Measurements from ENCODE around the gene MYO3B.

MYO3B gene

DNA sequence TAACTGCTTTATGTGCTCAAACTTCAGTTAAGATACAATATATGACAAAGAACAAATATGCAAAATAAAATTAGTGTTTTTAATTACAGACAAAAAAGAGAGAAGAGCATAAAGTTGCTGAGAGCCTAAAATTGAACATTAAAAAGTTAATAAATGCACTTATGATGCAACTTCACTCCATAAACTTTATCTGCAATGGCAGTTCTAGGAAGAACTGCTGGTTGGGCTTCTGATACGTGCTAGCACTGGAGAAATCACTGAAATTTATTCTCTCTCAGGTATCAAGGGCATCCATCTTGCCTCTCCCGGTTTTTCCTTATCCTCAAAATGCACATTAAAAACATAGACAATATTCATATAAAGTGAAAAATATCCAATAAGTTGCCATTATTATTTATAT is 35.7 kb downstream of the MYO3B start:
- DNase-seq: no peak

- DNase-seq: peak; percentile 16
Measured at GRCh38 chr2:170214309-170214948, 36.5 kb downstream of the MYO3B start.

GRCh38 chr2:170215021-170215420 is 37.1 kb downstream of the MYO3B start:
- no peak for DNase-seq

DNA sequence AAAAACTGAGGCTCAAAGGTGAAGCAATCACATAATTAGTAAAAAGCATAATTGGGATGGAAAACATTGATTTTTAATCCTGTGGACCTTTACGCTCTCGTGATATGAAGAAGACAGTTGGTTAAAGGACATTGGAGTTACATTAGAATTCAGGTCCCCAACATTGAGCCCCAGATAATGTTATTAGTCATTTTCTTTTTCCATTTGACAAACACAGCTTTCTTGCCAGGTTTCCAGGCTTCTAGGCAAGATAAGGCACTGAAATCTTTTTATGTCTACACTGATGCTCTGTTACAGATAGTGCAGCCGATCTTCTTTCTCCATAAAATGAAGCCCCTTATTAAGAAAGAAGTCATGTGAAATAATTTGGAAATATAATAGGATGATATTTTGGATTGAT is 38.5 kb downstream of the MYO3B start:
- no peak for DNase-seq

DNA sequence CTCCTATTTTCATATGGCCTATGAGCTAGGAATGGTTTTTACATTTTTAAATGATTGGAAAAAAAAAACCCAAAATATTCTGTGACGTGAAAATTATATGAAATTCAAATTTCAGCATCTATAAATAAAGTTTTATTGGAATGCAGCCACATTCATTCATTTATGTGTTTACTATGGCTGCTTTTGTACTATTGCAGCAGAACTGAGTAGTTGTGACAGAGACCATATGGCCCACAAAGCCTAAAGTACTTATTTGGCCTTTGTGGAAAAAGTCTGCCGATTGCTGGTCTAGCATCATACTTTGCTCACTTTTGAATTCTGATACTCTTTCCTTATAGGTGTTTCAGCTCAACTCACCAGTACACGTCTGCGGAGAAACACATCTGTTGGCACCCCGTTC is 39.0 kb downstream of the MYO3B start:
- DNase-seq: no peak

DNA sequence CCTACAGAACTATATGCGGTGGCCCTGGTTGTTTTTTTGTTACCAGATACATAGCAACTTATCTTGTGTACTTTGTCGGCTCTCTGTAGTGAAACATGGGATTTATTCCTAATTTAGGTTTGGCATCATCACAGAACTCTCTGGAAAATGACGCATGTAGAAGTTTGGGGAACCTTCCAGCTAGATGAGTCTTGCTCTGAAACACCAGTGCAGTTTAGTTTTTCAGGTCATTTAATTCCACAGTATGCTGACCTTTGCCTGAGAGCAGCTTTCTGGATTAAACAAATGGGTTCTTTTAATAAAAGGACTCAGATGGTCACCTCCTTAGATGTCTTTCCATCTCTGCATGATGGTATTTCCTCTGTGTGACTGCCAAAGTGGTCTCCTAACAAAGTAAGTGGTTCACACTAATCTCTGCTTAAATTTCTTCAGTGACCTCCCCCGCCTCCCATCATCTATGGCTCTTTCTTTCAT is 39.9 kb downstream of the MYO3B start:
- DNase-seq: peak; percentile 54

DNA sequence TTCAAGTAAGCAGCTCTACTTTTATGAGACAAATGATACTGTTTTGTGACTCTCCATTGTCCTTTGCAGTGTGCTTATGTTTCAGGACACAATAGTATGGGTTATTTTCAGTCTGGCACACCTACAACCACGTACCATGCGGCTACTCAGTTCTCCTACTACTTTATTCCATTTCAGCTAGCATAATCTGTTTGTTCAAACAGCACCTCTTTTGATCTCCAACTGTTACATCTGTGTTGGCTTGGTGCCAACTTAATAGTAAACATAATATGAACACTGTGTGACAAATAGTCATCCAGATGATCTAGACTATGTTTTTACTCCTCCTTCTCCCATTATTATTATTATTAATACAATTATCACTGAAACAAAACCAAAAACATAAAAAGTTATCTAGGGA is 40.5 kb downstream of the MYO3B start:
- peak; percentile 52 for DNase-seq

GRCh38 chr2:170218931-170219330 is 41.0 kb downstream of the MYO3B start:
- peak; percentile 85 for DNase-seq

DNA sequence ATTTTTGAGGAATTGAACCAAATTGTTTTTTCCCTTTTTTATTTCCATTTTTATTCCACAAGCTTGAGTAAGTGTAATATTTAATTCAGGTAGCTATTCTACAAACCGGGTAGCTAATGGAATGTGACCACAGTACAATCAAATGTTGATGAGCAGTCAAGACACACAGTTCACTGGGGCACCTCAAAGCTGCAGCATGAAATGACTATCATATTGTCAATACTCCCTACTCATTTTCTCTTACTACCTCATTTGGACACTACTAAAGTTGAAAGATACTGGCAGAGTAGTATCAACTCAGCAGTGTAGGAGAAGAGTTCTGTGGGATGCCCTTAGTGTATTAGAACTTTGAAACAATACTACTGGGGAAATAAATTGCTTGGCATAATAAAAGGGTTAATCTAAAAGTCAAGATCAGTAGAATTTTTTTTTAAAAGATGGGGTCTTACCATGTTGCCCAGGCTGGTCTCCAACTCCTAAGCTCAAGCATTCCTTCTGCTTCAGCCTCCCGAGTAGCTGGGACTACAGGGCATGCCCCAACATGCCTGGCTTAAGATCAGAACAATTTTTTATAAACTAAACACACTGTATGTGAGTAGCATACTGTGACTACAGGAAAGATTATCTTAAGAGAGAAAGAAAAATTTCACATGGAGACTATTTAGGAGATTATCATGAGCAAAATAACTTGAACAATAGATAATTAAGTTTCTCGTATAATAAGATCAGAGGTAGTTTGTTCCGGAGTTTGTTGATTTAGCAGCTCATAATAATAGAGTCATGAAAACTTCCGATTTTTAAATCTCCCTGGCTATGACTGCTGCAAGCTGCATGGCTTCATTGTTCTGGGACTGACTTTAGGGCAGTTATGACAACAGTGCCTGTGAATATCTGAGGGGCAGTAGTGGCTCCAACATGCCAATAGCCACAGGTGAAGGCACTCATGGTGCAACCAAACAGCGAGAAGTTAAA is 43.7 kb downstream of the MYO3B start:
- peak; percentile 15 for DNase-seq

GRCh38 chr2:170222298-170222697 is 44.4 kb downstream of the MYO3B start:
- DNase-seq: no peak

GRCh38 chr2:170222842-170223241 is 44.9 kb downstream of the MYO3B start:
- no peak for DNase-seq

- peak; percentile 22 for DNase-seq
Measured at GRCh38 chr2:170224692-170225294, 46.8 kb downstream of the MYO3B start.

GRCh38 chr2:170226216-170226615 is 48.3 kb downstream of the MYO3B start:
- DNase-seq: no peak

GRCh38 chr2:170227507-170227947 is 49.6 kb downstream of the MYO3B start:
- DNase-seq: no peak

GRCh38 chr2:170227951-170228350 is 50.0 kb downstream of the MYO3B start:
- DNase-seq: no peak

DNA sequence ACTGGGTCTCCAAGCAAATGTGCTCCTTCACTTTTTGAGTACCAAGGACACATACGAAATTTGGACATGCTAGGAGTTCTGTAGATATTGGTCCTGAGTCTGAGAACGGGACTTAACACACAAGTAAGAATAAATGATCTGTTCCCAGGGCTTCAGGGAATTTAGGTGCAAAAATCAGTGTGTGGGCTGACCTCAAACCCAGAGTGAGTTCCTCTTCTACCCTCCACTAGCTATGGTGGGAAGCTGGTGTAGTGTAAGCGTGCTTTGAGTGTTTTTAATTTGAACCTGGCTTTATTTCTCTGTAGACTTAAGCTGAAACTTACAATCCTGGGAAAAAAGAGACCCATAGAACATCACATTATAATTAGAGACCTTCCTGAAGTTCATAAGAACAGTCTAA is 50.5 kb downstream of the MYO3B start:
- no peak for DNase-seq

DNA sequence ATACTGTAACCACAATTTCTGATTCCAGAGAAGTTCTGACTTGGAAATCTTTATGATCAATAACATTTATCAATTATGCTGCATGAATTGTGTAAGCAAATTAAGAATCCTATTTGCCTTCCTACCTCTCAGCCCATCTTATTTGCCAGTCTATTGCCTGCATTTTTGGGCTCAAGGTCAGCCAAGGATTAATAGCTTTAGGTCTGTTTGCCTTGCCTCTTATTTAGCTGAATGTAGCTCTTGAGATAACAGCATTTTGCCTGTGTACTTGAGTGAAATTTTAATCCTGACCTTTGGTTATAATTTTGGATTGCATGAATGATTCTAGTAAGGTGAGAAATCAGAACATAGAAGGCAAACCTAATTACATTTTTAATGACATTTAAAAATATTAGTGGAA is 51.2 kb downstream of the MYO3B start:
- DNase-seq: peak; percentile 28

- no peak for DNase-seq
Measured at GRCh38 chr2:170229744-170230143, 51.8 kb downstream of the MYO3B start.

- peak; percentile 87 for DNase-seq
Measured at GRCh38 chr2:170235860-170236679, 58.1 kb downstream of the MYO3B start.

DNA sequence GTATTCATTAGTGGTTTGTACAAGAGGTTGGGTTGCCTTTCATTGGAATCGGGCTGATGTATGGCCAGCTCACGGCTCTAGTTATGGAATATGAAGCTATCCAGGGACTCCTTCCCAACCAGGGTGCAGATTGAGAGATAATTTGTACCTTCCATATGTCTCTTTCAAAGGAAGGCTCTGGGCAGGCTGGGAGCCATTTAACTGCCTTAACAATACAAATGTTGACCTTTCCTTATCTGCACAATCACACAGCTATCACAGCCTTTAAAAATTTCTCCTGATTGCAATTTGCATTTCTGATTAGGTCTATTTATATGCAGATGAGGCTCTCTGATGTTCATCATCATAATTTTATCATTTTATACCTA is 58.7 kb downstream of the MYO3B start:
- DNase-seq: no peak

DNA sequence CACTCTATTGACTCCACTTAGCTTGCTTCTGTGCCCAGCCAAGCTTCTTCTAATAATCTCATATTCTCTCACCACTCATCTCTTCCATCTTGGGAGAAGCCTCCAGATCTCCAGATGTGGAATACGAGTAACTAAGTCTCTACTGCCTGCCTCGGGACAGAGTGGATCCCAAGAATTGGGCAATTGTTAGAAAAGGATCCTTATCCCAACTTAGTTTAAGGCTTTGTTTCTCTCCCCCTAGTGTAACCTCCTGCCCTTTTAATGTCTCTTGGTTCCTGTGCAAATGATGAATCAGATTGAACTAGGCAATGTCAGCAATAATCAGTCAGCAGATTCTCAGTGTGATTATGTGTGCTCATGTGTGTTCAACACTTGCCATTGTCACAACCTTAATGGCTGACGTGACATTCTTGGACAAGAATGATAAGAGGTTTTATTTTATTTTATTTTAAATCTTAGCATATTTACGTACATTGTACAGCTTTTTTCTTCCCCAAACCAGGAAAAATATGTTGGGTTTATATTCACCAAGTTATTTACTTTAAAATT is 59.7 kb downstream of the MYO3B start:
- no peak for DNase-seq

DNA sequence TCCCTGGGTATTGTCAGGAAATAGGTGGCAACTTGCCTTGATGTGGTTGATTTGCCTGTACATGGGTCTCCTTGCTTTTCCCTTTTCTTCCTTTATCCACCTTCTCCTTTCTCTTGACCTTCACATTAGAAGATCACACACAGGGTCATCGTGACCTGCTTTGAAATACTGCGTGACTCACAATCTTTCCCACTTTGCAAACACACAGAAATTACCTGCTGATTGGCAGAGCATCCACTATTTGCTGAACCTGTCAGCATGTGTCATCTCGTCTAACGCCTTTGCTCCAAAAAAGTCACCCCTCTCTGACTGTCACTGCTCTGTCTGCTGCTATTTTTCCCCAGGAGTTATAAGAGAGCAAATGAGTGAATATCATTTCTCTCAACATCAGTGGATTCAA is 60.8 kb downstream of the MYO3B start:
- no peak for DNase-seq

Data from NCI-H82 (cell line).